ENCODE results near the gene UBL4A. TPM values are rescaled to one million over a fixed set of nuclear protein-coding genes. Genes with fewer than 3 reads are reported as not detected.
A peak's percentile ranks its signal among the peaks of the same experiment; 100 is the strongest.

The UBL4A gene
- polyA plus RNA-seq, 1 of the 3 experiments (the other 2 are of a cell fraction) = 27.8 TPM

- TF ChIP-seq FOXJ3 (CRISPR knock-in tag; IDR thresholded peaks at IDR 0.05) = no peak
- no peak for TF ChIP-seq CHD2 (IDR thresholded peaks at IDR 0.05; ENCODE audit: low read length, partially characterized antibody)
- TF ChIP-seq, protein P1, sequence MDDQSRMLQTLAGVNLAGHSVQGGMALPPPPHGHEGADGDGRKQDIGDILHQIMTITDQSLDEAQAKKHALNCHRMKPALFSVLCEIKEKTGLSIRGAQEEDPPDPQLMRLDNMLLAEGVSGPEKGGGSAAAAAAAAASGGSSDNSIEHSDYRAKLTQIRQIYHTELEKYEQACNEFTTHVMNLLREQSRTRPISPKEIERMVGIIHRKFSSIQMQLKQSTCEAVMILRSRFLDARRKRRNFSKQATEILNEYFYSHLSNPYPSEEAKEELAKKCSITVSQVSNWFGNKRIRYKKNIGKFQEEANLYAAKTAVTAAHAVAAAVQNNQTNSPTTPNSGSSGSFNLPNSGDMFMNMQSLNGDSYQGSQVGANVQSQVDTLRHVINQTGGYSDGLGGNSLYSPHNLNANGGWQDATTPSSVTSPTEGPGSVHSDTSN (IDR thresholded peaks at IDR 0.05) = no peak
These were observed 2.8 kb upstream of the UBL4A start (continued) for GRCh38 chrX:154489182-154489581.

- 0 out of 2 replicates have a peak, but pooled peaks cover 10% of the 10 kb centered on the region for H3K27me3 ChIP-seq (ENCODE audit: insufficient read depth)
- no peak overlapping the region for H3K4me3 ChIP-seq (ENCODE audit: low read depth in 2 of 2, low read length in 1 of 2)
- peaks cover 19% of the 10 kb centered on the region; the same call in 1 of the 2 replicates for H3K79me2 ChIP-seq (ENCODE audit: insufficient read depth)
- ChIA-PET POLR2A (interaction anchor here (1.1 kb wide), 1 partner anchor 91 kb away, joined by 4 read pairs; no protein-coding TSS in a partner anchor), CTCF (interaction anchor here (0.9 to 1.2 kb wide), 3 partner anchors 11 to 960 kb away, joined by 3 to 4 read pairs (median 4); no protein-coding TSS in a partner anchor)
- no peak overlapping the region for H3K27ac ChIP-seq (ENCODE audit: low read depth in 2 of 2, low read length in 1 of 2)
- peak overlapping the region; percentile 74; the same call in 1 of the 2 replicates for H3K4me2 ChIP-seq
- H4K20me1 ChIP-seq (ENCODE audit: insufficient read depth) = no peaks in the 10 kb centered on the region
- H3K9me3 ChIP-seq = no peaks in the 10 kb centered on the region
- peaks cover 0 to 17% of the 10 kb centered on the region in 2 experiments; a peak in 1 of 4 replicates for H3K4me1 ChIP-seq (ENCODE audit: control insufficient read depth in 1 of 2, insufficient read depth in 2 of 2, low read depth in 1 of 2, low read length in 1 of 2)
- peaks cover 2% of the 10 kb centered on the region for H3F3A ChIP-seq (replicated peaks; ENCODE audit: insufficient read depth)
- DNase-seq = no peak
- H2AFZ ChIP-seq (ENCODE audit: low read depth) = no peak overlapping the region
- H3K36me3 ChIP-seq (replicated peaks in 1 of 2; ENCODE audit: control insufficient read depth in 1 of 2, insufficient read depth in 2 of 2, low read length in 1 of 2) = peaks cover 0 to 14% of the 10 kb centered on the region in 2 experiments
- no peaks in the 10 kb centered on the region for H3K9me2 ChIP-seq
- no peak for TF ChIP-seq GATA2 (CRISPR knock-in tag; IDR thresholded peaks at IDR 0.05)
- TF ChIP-seq EZH2phosphoT487 (IDR thresholded peaks at IDR 0.05; ENCODE audit: borderline replicate concordance, low read depth) = no peak
- no peak for TF ChIP-seq GABPA (IDR thresholded peaks at IDR 0.05; ENCODE audit: low read depth)
- TF ChIP-seq, protein P2, sequence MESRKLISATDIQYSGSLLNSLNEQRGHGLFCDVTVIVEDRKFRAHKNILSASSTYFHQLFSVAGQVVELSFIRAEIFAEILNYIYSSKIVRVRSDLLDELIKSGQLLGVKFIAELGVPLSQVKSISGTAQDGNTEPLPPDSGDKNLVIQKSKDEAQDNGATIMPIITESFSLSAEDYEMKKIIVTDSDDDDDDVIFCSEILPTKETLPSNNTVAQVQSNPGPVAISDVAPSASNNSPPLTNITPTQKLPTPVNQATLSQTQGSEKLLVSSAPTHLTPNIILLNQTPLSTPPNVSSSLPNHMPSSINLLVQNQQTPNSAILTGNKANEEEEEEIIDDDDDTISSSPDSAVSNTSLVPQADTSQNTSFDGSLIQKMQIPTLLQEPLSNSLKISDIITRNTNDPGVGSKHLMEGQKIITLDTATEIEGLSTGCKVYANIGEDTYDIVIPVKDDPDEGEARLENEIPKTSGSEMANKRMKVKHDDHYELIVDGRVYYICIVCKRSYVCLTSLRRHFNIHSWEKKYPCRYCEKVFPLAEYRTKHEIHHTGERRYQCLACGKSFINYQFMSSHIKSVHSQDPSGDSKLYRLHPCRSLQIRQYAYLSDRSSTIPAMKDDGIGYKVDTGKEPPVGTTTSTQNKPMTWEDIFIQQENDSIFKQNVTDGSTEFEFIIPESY (IDR thresholded peaks at IDR 0.05; ENCODE audit: borderline replicate concordance, low read depth) = no peak
- no peak for TF ChIP-seq TCF12 (IDR thresholded peaks at IDR 0.05)
- no peak for TF ChIP-seq NRF1 (IDR thresholded peaks at IDR 0.05; ENCODE audit: low read depth, low read length)
- no peak for TF ChIP-seq EP300 (IDR thresholded peaks at IDR 0.05; ENCODE audit: borderline replicate concordance in 1 of 2, low read depth in 1 of 2, low read length in 1 of 2)
- TF ChIP-seq POLR2AphosphoS5 (IDR thresholded peaks at IDR 0.05; ENCODE audit: low read depth, low read length) = no peak
- TF ChIP-seq MXI1 (IDR thresholded peaks at IDR 0.05; ENCODE audit: low read depth, low read length) = no peak
- H3K9ac ChIP-seq = no peak overlapping the region
- WGBS (ENCODE audit: low lambda C conversion rate) = 56% methylated on average over 15 of the region's 20 CpGs
These were observed 2.1 kb upstream of the UBL4A start for GRCh38 chrX:154488336-154489075.
